ENCODE measurements around the gene CSPG4.

DNA sequence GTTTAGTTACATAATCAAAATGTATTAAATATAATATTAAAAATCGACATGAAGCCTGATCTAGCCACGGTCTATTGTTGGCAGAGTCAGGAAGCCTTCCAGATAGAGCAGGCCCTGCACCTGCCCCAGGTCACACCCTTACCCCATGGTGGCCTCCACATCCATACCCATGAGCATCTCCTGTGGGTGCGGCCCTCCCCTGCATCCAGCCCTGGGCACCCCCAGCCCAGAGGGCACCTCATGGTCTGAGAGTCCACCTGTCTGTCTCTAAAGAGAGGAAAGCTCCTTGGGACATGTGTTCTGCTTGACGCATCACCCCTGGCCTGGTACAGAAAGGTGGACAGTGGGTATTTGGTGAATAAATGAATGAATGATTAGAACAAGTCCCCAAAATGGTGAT is 37.2 kb upstream of the CSPG4 start:
- TF ChIP-seq POLR2A (IDR thresholded peaks at IDR 0.05; ENCODE audit: control extremely low read depth in 1 of 2, low read depth in 2 of 2, low read length in 2 of 2) (no peak), SP2 (IDR thresholded peaks at IDR 0.05; ENCODE audit: low read length) (no peak), POLR2AphosphoS5 (IDR thresholded peaks at IDR 0.05; ENCODE audit: low read depth, low read length) (no peak), EZH2 (IDR thresholded peaks at IDR 0.05; ENCODE audit: low read depth, low read length, severe bottlenecking) (no peak), GTF2F1 (IDR thresholded peaks at IDR 0.05; ENCODE audit: borderline replicate concordance, low read depth, low read length) (no peak), RAD21 (IDR thresholded peaks at IDR 0.05 in 1 of 2, conservative IDR thresholded peaks at IDR 0.05 in 1 of 2; ENCODE audit: low read depth in 2 of 2, low read length in 2 of 2) (no peak)
- TF ChIP-seq, protein P1, sequence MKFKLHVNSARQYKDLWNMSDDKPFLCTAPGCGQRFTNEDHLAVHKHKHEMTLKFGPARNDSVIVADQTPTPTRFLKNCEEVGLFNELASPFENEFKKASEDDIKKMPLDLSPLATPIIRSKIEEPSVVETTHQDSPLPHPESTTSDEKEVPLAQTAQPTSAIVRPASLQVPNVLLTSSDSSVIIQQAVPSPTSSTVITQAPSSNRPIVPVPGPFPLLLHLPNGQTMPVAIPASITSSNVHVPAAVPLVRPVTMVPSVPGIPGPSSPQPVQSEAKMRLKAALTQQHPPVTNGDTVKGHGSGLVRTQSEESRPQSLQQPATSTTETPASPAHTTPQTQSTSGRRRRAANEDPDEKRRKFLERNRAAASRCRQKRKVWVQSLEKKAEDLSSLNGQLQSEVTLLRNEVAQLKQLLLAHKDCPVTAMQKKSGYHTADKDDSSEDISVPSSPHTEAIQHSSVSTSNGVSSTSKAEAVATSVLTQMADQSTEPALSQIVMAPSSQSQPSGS (IDR thresholded peaks at IDR 0.05; ENCODE audit: low read length), result no peak
- TF ChIP-seq, protein P2, sequence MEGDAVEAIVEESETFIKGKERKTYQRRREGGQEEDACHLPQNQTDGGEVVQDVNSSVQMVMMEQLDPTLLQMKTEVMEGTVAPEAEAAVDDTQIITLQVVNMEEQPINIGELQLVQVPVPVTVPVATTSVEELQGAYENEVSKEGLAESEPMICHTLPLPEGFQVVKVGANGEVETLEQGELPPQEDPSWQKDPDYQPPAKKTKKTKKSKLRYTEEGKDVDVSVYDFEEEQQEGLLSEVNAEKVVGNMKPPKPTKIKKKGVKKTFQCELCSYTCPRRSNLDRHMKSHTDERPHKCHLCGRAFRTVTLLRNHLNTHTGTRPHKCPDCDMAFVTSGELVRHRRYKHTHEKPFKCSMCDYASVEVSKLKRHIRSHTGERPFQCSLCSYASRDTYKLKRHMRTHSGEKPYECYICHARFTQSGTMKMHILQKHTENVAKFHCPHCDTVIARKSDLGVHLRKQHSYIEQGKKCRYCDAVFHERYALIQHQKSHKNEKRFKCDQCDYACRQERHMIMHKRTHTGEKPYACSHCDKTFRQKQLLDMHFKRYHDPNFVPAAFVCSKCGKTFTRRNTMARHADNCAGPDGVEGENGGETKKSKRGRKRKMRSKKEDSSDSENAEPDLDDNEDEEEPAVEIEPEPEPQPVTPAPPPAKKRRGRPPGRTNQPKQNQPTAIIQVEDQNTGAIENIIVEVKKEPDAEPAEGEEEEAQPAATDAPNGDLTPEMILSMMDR (IDR thresholded peaks at IDR 0.05; ENCODE audit: control extremely low read depth in 1 of 3, insufficient read depth in 1 of 3, low read depth in 1 of 3, low read length in 3 of 3), result no peak

Measured in H1 (cell line).